Body of pancreas (tissue), 4 donors: ENCODE measurements around the gene TPI1. TPM values are rescaled to one million over a fixed set of nuclear protein-coding genes. Genes with fewer than 3 reads are reported as not detected.

Experiments used
- ATAC-seq: fragments of 150-250 bp; one replicate; pipeline ENCODE4 v1.9.1; 2016
- DNase-seq, 4 donors: peaks; one replicate each; pipeline ENCODE4 v3.0.0-alpha.2; 2019
- H3K27ac ChIP-seq, 4 donors: fragments of 200-600 bp; sonication (generic); 1 replicate in 3 of 4; 2 replicates in 1 of 4; pipeline versions ENCODE4 v1.5.1 to v1.6.1; 2016 to 2019; ENCODE audit warnings: mild to moderate bottlenecking in 1 of 4, mixed read lengths in 1 of 4, moderate library complexity in 1 of 4
- H3K27me3 ChIP-seq, 2 donors: fragments of 200-600 bp; sonication (generic); one replicate each; pipeline ENCODE4 v1.6.0; 2016; ENCODE audit warnings: mild to moderate bottlenecking in 1 of 2
- H3K36me3 ChIP-seq, 2 donors: fragments of 200-600 bp; sonication (generic); replicated peaks in 1 of 2; 2 replicates each; pipeline ENCODE4 v1.5.1; 2016; ENCODE audit warnings: low read depth in 2 of 2; ENCODE audit not compliant: insufficient read depth in 1 of 2
- H3K4me1 ChIP-seq: fragments of 200-600 bp; sonication (generic); one replicate; pipeline ENCODE4 v1.6.0; 2016
- H3K4me3 ChIP-seq, 2 donors: fragments of 200-600 bp; sonication (generic); 1 replicate in 1 of 2; 2 replicates in 1 of 2; pipeline ENCODE4 v1.5.1; 2016 to 2019
- H3K9me3 ChIP-seq, 3 donors: fragments of 200-600 bp; sonication (generic); 1 replicate in 2 of 3; 2 replicates in 1 of 3; pipeline ENCODE4 v1.5.1; 2016
- CTCF ChIP-seq, 7 experiments: fragments of 450-650 bp in 4 of 7; fragments of 200-600 bp in 3 of 7; sonication (generic) in 3 of 7; IDR thresholded peaks; one replicate each; pipeline ENCODE4 v1.5.1; 2016 to 2019; ENCODE audit warnings: antibody characterized with exemption in 7 of 7
- POLR2A ChIP-seq, 3 donors: fragments of 450-650 bp; IDR thresholded peaks; one replicate each; pipeline ENCODE4 v1.6.1; 2016; ENCODE audit warnings: antibody characterized with exemption in 3 of 3, mild to moderate bottlenecking in 2 of 3
- WGBS, 2 donors: methylation state at CpG; one replicate each; pipeline ENCODE4 v1.1.5; 2017; 5-methylcytosine and 5-hydroxymethylcytosine counted together
- intact Hi-C: fragments of 100-400 bp; cut with DNase I; formaldehyde crosslinking; loops from one replicate; pipeline ENCODE4 v1.15.1; 2023
- total RNA-seq, 2 donors: library from RNA; depleted of rRNA; stranded (reverse); fragments of >200 nt; gene quantifications; one replicate each; pipeline ENCODE4 v1.1.0, GENCODE V29; 2016

Gene TPI1
- total RNA-seq, 2 donors from 2014 or later, result 134 to 152 TPM

- 83 to 86% methylated on average over 12 of the region's 12 CpGs for WGBS, 2 donors
- intact Hi-C loops, result no loop called here
- DNase-seq, result no peak
These were observed 35.8 kb upstream of the TPI1 start for GRCh38 chr12:6831450-6831995.

GRCh38 chr12:6832125-6832524 is 35.2 kb upstream of the TPI1 start:
- WGBS, 2 donors, result 92 to 93% methylated on average over 4 of the region's 4 CpGs
- H3K36me3 ChIP-seq, result no peaks in the 10 kb centered on the region
- no peak for DNase-seq
- H3K27ac ChIP-seq, result no peak overlapping the region
- H3K27me3 ChIP-seq, result no peaks in the 10 kb centered on the region
- no peak for ATAC-seq
- H3K9me3 ChIP-seq, result no peaks in the 10 kb centered on the region
- TF ChIP-seq POLR2A (IDR thresholded peaks at IDR 0.05), result no peak
- no peak for TF ChIP-seq CTCF (IDR thresholded peaks at IDR 0.05)
- H3K4me3 ChIP-seq, result no peak overlapping the region
- peaks cover 25% of the 10 kb centered on the region for H3K4me1 ChIP-seq
- intact Hi-C loops, result no loop called here

More at GRCh38 chr12:6831450-6831995, 35.8 kb upstream of the TPI1 start:
- ATAC-seq, result no peak
- no peak for TF ChIP-seq POLR2A (IDR thresholded peaks at IDR 0.05)
- TF ChIP-seq CTCF (IDR thresholded peaks at IDR 0.05), result no peak
- peaks cover 30% of the 10 kb centered on the region for H3K4me1 ChIP-seq
- no peaks in the 10 kb centered on the region for H3K27me3 ChIP-seq
- H3K4me3 ChIP-seq, result no peak overlapping the region
- no peaks in the 10 kb centered on the region for H3K36me3 ChIP-seq
- H3K9me3 ChIP-seq, result no peaks in the 10 kb centered on the region
- no peak overlapping the region for H3K27ac ChIP-seq

GRCh38 chr12:6833189-6833890 is 34.0 kb upstream of the TPI1 start:
- intact Hi-C loops, result no loop called here
- DNase-seq, result no peak
- Histone ChIP-seq H3K9me3 (no peaks in the 10 kb centered on the region), H3K4me3 (no peak overlapping the region), H3K27ac (no peak overlapping the region), H3K27me3 (no peaks in the 10 kb centered on the region), H3K4me1 (peaks cover 18% of the 10 kb centered on the region), H3K36me3 (no peaks in the 10 kb centered on the region)
- 79 to 88% methylated on average over 4 to 6 of the region's 6 CpGs for WGBS, 2 donors
- no peak for TF ChIP-seq CTCF (IDR thresholded peaks at IDR 0.05)
- TF ChIP-seq POLR2A (IDR thresholded peaks at IDR 0.05), result no peak
- no peak for ATAC-seq

GRCh38 chr12:6834254-6834653 is 33.1 kb upstream of the TPI1 start:
- no peak for ATAC-seq
- peaks cover 11% of the 10 kb centered on the region for H3K4me1 ChIP-seq
- intact Hi-C loops, result no loop called here
- H3K27me3 ChIP-seq, result no peaks in the 10 kb centered on the region
- H3K36me3 ChIP-seq, result no peaks in the 10 kb centered on the region
- H3K4me3 ChIP-seq, result no peak overlapping the region
- no peak for DNase-seq
- H3K27ac ChIP-seq, result no peak overlapping the region
- H3K9me3 ChIP-seq, result no peaks in the 10 kb centered on the region
- TF ChIP-seq CTCF (IDR thresholded peaks at IDR 0.05) (no peak), POLR2A (IDR thresholded peaks at IDR 0.05) (no peak)
- WGBS, 2 donors, result 75 to 84% methylated on average over 1 of the region's 1 CpG

- Histone ChIP-seq H3K27ac (no peak overlapping the region), H3K4me3 (no peak overlapping the region), H3K36me3 (no peaks in the 10 kb centered on the region), H3K9me3 (no peaks in the 10 kb centered on the region), H3K4me1 (peaks cover 5% of the 10 kb centered on the region), H3K27me3 (no peaks in the 10 kb centered on the region)
- ATAC-seq (no peak), DNase-seq (no peak)
- intact Hi-C loops, result loop anchor here (5.0 kb wide), 1 partner anchor 88 kb away; no protein-coding TSS in a partner anchor
- 52 to 77% methylated on average over 3 to 5 of the region's 5 CpGs for WGBS, 2 donors
- TF ChIP-seq POLR2A (IDR thresholded peaks at IDR 0.05) (no peak), CTCF (IDR thresholded peaks at IDR 0.05) (no peak)
These were observed 32.5 kb upstream of the TPI1 start for GRCh38 chr12:6834873-6835272.
